Upper lobe of left lung (tissue), 4 donors: ENCODE results near the gene P2RY11.

ENCODE experiments used
- POLR2AphosphoS5 ChIP-seq, 2 donors: sonication (generic); formaldehyde crosslinking; IDR thresholded peaks; one replicate each; pipeline ENCODE4 v1.5.1; 2017; ENCODE audit warnings: antibody characterized with exemption in 2 of 2
- TF ChIP-seq, protein P1 (sequence below), 6 experiments: fragments of 450-650 bp in 4 of 6; fragments of 200-600 bp in 2 of 6; sonication (generic) in 2 of 6; IDR thresholded peaks; one replicate each; pipeline ENCODE4 v1.5.1; 2016 to 2019; ENCODE audit warnings: antibody characterized with exemption in 6 of 6

DNA sequence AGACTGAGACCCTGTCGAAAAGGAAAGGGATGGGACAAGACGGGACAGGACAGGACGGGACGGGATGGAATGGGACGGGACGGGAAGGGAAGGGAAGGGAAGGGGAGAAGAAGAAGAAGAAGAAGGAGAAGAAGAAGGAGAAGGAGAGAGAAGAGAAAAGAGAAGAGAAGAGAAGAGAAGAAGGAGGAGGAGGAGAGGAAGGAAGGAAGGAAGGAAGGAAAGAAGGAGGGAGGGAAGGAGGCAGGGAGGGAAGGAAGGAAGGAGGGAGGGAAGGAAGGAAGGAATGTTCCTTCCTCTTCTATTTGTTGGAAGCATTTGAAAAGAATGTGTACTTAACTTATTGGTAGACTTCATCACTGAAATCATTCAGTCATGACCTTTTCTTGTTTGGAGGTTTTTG lies 35.0 kb upstream of the P2RY11 start:
- TF ChIP-seq POLR2AphosphoS5 (IDR thresholded peaks at IDR 0.05) = no peak
- TF ChIP-seq, protein P1, sequence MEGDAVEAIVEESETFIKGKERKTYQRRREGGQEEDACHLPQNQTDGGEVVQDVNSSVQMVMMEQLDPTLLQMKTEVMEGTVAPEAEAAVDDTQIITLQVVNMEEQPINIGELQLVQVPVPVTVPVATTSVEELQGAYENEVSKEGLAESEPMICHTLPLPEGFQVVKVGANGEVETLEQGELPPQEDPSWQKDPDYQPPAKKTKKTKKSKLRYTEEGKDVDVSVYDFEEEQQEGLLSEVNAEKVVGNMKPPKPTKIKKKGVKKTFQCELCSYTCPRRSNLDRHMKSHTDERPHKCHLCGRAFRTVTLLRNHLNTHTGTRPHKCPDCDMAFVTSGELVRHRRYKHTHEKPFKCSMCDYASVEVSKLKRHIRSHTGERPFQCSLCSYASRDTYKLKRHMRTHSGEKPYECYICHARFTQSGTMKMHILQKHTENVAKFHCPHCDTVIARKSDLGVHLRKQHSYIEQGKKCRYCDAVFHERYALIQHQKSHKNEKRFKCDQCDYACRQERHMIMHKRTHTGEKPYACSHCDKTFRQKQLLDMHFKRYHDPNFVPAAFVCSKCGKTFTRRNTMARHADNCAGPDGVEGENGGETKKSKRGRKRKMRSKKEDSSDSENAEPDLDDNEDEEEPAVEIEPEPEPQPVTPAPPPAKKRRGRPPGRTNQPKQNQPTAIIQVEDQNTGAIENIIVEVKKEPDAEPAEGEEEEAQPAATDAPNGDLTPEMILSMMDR (IDR thresholded peaks at IDR 0.05) = no peak
